GM19328 (cell line): ENCODE data around the gene CRYM.
"Not testable (repeated sequence)": the region's sequence is repeated elsewhere in the genome, so short reads cannot be mapped to it uniquely, and the experiment has no call there.

Source experiments
- ATAC-seq: cut with Tn5 transposase; IDR thresholded peaks from one replicate; pipeline ENCODE4 v1.9.1; 2021; ENCODE audit warnings: mild to moderate bottlenecking, moderate library complexity; ENCODE audit not compliant: unreplicated experiment

Gene CRYM

GRCh38 chr16:21277927-21278706, at the start of gene CRYM:
TSS of gene CRYM (minus strand) at chr16:21278290. CDS start at chr16:21278251, 39 bp downstream.
- no peak for ATAC-seq

GRCh38 chr16:21327046-21327445, 49.0 kb upstream of the CRYM start:
- no peak for ATAC-seq

DNA sequence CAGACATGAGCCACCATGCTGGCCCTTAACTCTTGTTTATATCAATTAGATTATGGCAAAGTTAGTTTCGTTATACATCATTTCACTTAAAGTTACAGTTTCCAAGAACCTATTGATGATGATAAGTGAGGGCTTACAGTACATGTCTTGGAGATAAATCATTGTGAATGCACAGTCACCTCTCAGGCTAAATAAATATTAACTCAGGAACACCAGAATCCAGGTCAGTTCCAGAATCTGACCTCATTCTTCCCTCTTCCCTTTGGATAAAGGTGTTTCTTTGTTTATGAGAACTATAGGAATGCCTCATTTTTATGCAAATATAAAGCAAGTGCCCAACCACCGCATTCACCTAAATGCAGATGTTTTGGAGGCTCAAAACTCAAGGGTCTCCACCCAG, 48.4 kb upstream of the CRYM start:
- ATAC-seq = no peak

GRCh38 chr16:21324267-21324666, 46.2 kb upstream of the CRYM start:
- ATAC-seq = no peak

DNA sequence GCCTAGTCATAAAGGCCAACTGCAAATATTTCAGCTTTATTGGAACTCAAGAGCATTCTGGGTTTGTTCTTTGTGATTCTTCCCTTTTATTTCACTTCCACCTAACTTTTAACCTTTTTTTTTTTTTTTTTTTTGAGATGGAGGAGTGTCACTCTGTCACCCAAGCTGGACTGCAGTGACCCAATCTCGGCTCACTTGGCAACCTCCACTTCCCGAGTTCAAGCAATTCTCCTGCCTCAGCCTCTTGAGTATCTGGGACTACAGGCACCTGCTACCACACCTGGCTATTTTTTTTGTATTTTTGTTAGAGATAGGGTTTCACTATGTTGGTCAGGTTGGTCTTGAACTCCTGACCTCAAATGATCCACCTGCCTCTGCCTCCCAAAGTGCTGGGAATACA, 44.2 kb upstream of the CRYM start:
- ATAC-seq = not testable (repeated sequence)

DNA sequence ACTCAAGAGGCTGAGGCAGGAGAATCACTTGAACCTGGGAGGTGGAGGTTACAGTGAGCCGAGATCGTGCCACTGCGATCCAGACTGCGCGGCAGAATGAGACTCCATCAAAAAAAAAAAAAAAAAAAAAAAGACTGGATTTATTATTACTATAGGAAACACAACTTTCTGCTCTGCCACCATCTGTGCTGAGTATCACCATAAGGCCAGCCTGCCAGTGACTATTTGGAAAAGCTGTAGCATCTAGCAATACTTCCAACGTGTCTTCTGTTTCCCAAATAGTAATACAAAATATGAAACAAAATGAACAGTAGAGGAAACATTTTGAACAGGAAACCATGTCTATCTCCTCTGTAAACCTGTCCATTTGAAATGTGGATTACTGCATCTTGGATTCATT, 43.6 kb upstream of the CRYM start:
- no peak for ATAC-seq

GRCh38 chr16:21314339-21314738, 36.2 kb upstream of the CRYM start:
- ATAC-seq = no peak

DNA sequence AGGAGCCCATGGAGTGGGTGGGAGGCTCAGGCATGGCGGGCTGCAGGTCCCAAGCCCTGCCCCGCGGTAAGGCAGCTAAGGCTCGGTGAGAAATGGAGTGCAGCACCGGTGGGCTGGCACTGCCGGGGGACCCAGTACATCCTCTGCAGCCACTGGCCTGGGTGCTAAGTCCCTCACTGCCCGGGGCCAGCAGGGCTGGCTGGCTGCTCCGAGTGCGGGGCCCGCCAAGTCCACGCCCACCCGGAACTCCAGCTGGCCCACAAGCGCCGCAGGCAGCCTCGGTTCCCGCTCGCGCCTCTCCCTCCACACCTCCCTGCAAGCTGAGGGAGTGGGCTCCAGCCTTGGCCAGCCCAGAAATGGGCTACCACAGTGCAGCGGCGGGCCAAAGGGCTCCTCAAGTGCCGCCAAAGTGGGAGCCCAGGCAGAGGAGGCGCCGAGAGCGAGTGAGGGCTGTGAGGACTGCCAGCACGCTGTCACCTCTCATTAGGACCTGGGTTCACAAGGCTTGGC, 34.8 kb upstream of the CRYM start:
- ATAC-seq = not testable (repeated sequence)

- ATAC-seq = not testable (repeated sequence)
Measured at GRCh38 chr16:21312046-21312445, 34.0 kb upstream of the CRYM start.

GRCh38 chr16:21306712-21307111, 28.6 kb upstream of the CRYM start:
- not testable (repeated sequence) for ATAC-seq

GRCh38 chr16:21302898-21303528, 24.9 kb upstream of the CRYM start:
- no peak for ATAC-seq

- no peak for ATAC-seq
Measured at GRCh38 chr16:21302454-21302853, 24.4 kb upstream of the CRYM start.

GRCh38 chr16:21301895-21302291, 23.8 kb upstream of the CRYM start:
- ATAC-seq = no peak

- ATAC-seq = peak; percentile 46
Measured at GRCh38 chr16:21301168-21301894, 23.2 kb upstream of the CRYM start.

- peak; percentile 39 for ATAC-seq
Measured at GRCh38 chr16:21300309-21301167, 22.4 kb upstream of the CRYM start.

DNA sequence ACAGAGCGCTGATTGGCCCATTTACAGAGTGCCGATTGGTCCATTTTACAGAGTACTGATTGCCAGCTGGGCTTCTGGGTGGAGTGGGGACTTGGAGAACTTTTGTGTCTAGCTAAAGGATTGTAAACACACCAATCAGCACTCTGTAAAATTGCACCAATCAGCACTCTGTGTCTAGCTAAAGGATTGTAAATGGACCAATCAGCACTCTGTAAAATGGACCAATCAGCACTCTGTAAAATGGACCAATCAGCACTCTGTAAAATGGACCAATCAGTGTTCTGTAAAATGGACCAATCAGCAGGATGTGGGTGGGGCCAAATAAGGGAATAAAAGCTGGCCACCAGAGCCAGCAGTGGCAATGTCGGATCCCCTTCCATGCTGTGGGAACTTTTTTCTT, 11.7 kb upstream of the CRYM start:
- not testable (repeated sequence) for ATAC-seq

DNA sequence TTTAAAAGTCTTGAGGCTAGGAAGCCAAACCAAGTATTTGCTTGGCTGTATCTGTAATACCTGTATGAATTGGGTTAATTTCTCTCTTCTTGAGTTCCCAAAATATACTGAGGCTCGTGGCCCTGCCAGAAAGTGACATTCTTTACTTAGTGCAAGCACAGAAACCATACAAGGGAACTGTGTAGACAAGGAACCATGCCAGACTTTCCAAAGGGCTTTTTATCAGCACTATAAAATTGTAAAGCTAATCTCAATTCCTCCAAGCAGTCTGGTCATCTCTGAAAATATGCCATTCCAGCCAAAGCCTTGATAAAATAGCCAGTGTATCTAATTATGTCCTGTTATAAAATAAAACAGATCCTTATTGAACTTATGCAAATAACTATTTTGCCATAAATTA, 7.2 kb upstream of the CRYM start:
- ATAC-seq = no peak

GRCh38 chr16:21284414-21284813, 6.3 kb upstream of the CRYM start:
- no peak for ATAC-seq

DNA sequence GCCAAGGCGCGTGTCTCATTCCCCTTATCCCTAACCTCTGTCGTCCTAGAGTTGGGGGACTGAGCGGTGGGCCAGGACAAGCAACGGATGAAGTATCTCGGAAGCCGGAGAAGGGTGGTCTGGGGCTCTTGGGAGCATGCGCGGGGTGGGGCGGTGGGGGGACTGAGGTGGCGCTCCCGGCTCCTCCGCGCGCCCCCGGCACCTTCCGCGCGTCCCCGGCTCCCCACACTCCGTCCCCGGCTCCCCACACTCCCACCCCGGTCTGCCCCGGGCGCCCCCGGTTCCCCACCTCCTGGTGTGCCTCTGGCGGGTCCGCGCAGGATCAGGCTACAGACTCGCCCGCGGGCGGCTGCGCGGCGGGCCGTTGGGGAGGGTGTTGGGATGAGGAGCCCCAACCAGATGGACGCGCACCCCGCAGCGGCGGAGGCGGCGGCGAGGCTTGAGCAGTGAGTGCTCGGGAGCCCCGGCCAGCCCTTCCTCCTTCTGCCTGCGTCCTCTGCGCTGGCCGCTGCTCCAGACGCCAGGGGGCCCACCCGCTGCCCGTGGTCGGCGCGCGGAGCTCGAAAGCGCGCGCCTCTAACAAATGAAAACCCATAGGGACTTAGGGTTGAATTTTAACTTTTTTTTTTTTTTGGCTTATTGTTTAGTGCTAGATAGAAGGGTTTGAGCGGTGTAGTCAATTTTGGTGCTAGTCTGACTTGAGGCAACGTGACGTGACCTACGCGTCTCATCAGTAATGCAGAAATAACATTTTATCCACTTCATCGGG, 5.6 kb upstream of the CRYM start:
- no peak for ATAC-seq
